Hepatic stellate cell (primary cell): ENCODE measurements around the gene SIDT1.

Experiments used
- DNase-seq: peaks from one replicate; pipeline ENCODE4 v3.0.0; 2011; ENCODE audit warnings: low spot score

Gene SIDT1

DNA sequence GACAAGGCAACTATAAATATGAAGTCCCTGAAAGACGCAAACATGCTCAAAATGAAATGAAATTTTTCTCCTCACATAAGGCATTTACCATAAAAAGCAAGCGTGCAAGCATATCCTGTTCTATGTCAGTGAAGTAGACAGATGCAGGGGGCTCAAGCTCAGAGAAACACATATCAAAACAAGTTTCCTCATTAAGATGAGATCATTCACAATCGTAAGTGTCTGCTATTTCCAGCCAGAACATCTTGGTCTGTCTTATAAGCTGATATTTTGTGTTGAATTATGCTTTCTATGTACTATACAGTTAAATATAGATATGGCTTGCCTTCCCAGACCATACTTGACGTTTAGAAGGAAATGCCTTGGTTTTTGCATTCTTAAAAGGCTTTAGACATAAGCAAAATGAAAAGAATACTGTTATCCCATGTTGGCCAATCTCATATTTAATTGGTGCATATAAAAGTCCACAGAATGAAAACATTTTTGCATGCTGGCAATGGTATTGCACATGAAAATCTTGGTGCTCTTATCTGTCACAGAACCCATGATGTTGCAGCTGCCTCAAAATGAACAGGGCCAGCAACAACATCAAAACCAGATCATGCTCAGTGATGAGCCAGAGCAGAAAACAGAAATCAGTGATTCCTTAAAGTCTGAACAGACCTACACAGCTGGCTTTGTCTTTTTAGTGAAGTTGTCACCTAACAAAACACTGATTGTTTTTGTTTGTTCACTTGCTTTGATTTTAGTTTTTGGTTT lies 65.4 kb downstream of the SIDT1 start:
- DNase-seq = no peak

DNA sequence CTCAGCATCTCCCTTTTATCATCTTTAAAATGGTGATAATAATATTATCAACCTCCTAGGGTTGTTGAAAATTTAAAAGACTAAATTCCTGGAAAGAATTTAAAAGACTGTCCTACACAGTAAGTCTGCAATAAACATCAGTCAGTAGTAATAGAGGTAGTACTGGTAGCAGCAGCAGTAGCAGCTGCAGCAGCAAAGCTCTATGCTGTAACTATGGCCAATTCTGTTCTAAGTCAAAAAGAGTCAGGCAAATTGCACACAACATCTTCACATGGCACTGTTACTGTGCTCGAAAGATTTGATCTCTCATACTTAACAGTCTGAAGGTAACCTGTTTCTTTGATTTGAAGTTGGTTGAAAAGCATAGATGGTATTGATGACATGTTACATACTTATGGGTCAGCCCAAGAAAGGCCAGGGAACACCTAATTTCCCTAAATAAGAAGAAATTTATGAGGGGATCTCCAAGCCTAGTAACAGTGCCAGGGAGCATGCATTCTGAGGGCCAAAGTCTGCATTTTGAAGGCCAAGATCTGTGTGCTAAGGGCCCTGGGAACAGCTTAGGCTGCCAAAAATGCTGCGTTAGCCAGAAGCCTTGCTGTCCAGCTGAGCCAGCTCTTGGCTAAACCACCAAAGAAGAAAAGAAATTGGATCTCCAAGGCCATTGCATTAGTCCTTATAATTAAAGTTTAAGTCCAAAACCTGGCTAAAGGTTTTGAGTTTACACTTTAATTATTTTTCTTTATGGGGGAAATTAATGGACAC lies 68.2 kb downstream of the SIDT1 start:
- DNase-seq = no peak

DNA sequence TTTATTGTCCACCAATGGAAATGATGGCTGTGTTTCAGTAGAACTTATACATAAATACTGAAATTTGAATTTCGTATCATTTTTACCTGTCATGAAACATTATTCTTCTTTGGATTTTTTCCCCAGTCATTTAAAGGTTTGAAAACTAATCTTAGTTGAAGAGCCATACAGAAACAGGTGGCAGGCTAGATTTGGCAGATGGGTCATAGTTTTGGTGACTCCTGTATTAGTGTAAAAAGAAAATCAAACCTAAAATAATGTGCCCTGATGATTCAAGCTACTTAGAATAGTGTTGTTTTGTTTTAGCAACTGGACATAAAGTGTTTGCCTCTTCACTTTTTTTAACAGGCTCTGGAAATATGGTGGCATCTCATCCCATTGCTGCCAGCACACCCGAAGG lies 68.9 kb downstream of the SIDT1 start:
- DNase-seq = no peak

DNA sequence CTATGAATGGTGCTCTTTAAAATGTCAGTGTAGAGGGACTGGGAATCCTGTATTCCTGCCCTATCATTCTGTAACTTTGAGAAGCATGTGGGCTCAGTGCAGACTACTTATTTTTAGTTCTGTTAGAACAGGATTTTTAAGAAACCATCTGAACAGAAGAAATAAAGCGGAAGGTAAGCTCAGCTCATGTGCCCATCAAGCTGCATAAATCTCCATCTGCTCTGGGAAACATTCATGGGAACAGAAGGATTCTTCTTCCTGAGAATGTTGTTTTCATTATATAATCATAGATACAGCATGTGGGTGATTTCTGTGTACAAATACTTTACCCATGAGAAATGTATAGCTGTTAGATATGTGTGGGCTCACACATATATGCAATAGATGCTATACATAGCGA lies 69.9 kb downstream of the SIDT1 start:
- DNase-seq = no peak

DNA sequence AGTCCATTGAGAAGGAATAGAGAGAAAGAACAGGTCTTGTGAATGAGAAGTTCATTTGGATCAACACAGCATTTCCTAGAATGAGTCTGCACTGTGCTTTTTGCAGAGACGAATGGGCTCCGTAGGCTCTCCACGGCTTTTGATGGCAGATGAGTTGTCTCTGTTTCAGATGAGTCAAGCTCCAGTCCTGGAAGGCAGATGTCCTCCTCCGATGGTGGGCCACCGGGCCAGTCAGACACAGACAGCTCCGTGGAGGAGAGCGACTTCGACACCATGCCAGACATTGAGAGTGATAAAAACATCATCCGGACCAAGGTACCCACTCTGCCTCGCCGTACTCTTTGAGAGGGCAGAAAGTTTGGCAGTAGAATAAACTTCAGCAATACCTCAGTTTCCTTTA lies 70.5 kb downstream of the SIDT1 start:
- no peak for DNase-seq

DNA sequence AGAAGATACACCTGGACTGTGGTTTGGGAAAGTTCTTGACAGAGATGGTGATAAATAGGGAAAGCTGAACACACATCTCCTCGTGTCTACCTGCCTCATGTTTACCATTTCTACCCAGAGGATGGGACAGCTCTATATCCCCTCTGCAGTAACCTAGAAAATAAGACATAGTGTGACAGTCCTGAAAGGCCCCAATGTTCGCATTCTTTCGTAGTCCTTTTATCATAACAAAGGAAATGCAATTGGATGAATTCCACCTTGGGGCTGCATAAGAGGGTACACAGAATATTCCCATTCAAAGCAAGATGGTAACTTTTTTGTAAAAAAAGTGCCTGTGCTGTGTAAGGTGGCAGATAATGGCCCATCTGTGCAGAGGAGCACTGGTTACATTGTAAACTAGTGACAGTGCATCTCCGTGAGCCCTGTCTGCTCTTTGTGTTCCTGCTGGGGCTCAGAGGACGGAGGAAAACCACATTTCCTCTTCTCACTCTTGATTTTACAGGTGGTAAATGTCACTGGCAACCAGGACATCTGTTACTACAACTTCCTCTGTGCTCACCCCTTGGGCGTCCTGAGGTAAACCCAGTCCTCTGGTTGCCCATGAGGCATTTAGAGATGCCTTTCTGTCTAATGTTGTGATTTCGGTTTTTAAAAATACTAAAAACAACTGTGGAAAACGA lies 74.3 kb downstream of the SIDT1 start:
- DNase-seq = no peak

DNA sequence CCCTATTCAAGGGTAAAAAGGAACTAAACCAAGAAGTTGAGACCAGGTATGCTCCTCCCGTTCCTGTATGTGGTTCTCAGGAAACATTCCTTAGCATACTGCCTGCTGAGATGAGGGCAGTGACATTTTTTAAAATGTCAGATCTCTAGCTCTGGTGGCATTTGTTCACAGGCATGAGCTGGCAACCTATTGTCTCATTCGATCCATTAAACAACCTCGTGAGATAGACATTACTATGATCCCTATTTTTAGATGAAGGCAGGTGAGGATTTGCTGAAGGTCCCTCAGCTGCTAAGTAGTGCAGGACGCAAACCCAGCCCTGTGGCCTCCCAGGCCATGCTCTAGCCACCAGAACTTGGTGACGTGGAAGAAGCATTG lies 74.9 kb downstream of the SIDT1 start:
- no peak for DNase-seq

DNA sequence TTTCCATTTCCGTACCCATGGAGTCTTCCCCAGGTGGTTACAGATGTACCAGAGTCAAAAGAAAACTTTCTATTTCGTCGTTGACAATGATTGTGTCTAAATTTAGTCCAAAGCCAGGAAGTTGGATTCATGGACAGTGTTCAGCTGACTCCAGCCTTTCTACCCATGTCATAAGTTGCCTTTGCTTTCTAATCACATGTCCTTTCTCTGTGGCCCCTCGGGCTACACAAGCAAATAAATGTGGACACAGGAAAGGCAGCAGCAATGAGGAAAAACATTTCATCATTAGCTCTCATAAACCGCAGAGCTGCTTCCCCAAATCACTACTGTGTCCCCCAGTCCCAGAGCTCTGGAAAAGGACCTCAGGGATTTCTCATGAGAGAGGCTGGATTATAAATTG lies 82.0 kb downstream of the SIDT1 start:
- DNase-seq = no peak

DNA sequence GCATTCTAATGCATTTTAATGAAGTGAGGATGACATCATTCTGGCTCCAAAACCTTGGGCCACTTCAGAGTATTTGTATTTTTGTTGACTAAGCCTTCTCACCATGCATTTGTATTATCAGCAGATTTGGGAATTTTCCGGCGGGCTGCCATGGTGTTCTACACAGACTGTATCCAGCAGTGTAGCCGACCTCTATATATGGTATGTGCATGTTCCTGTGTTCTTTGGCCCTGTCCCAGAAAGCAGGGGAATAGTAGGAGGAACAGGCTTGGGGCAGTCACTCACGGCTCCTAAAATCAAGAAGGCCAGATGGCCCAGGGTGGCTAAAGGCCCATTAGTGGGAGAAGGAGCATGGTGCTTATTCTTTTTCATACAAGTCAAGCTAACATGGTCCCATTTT lies 83.6 kb downstream of the SIDT1 start:
- DNase-seq = no peak

DNA sequence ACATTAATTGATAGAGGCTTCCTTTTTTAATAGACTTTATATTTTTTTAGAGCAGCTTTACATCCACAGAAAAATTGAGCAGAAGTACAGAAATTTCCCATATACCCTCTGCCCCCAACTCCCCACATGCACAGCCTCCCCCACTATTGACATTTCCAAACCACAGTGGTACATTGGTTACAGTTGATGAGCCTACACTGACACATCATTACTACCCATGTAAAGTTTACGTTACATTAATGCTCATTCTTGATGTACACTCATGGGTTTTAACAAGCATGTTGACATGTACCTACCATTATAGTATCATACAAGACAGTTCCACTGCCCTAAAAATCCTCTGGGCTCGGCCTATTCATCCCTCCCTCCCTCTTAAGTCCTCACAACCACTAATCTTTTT lies 85.4 kb downstream of the SIDT1 start:
- DNase-seq = no peak

DNA sequence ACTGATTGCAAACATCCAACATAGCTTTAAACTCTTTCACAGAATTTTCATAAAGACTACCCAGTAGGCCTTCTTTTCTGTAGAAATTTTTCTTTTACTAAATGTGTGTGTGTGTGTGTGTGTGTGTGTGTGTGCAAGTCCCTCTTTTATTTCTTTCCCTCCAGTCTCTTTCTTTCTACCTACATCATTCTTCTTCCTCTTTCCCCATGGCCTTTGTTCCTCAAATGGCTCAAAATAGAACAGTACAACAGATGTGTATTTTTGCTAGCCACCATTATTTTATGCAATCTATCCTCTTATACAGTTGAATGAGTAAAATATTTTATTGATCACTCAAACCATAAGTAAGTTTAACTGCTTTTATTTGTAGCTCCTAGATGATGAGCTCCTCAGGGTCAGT lies 87.7 kb downstream of the SIDT1 start:
- DNase-seq = no peak

DNA sequence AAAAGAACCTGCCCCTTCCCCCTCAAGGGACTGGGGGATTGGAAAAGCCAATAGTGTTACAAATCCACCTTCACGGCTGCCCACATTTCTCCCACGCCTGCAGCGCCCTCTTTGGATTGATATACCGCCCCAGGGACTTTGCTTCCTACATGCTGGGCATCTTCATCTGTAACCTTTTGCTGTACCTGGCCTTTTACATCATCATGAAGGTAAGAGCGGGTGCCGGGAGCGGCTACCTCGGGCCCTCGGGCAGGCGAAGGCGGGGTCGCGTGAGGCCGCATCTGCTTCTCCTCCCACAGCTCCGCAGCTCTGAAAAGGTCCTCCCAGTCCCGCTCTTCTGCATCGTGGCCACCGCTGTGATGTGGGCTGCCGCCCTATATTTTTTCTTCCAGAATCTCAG lies 91.0 kb downstream of the SIDT1 start:
- DNase-seq = no peak

DNA sequence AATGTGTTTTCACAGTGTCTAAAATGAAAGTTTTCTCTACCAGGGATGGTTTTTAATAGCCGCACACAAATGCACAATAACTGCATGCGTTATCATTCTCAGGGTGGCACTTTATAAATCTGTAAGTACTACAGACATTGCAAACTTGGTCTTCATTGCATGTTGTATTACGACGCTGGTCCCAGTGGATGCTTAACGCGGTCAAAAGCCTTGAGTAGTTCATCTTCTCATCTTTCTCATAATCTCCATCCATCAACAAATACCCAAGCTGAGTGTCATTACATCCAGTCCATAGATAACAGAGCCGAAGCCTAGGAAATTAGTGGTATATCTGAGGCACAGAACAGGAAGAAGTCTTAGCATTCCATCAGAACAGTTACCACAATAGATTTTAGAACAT lies 91.5 kb downstream of the SIDT1 start:
- DNase-seq = no peak

DNA sequence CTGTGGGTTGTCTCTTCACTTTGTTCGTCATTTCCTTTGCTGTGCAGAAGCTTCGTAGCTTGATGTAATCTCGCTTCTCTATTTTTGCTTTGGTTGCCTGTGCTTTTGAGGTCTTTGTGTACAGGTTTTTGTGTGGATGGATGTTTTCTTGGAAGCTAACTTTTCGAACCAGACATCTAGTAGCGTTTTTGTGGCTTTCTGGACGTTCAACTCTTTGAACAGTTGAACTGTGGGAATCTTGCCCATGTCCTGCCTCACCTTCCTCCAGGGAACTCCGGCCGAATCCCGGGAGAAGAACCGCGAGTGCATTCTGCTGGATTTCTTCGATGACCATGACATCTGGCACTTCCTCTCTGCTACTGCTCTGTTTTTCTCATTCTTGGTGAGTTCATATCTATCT lies 93.5 kb downstream of the SIDT1 start:
- DNase-seq = peak; percentile 21

DNA sequence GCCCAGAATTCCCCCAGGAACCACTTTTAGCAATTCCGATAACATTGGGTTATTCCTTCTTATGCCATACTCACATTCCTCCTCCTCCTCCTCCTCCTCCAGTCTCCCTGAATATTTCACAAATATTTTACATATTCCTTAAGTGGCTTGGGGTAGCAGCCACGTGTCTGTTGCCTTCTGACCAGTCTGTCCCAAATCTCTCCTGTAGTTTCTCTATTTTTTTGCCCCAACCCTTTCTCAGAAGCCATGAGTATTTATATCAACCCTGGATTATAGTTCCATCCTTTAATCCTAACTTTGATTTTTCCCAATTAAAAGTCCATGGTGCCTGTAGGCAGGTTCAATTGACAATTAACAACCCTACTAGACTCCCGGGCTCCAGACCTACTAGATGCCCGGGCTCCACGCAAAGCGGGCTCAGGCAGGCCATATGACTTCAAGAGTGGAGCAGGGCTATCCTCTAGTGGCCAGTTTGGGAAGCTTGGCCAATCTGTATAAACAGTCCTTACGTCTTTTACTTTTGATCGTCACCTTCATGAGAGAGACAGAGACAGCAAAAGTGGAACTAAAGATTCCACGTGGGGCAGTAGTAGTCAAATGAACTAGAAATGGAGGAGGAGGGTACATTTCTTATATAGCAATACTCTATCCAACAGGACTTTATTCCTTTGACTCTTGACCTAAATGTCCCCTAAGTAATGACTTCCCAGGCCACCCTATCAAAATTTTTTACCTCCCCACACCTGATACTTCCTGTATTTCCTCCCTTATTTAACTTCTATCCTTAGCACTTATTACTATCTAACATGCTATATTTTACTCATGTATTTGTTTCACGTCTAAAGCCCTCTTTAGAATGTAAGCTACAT lies 94.4 kb downstream of the SIDT1 start:
- DNase-seq = peak; percentile 50

DNA sequence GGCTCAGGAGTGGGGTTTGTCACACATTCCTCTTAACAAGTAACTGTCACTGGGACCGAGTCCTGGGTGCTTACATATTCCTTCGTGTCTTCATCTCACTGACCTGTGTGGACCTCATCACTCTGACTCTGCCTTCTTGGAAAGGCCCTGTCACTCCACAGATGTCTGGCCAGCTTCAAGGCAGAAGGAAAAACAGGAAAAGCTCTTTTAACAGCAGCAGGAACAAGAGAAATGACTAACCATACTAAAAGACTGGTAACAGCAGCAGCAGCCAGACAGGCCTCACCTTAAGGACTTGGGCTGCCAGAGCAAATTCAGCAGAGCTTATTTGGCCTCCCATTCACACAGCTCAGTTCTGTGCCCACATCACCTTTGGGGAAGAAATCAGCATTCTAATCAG lies 96.0 kb downstream of the SIDT1 start:
- DNase-seq = no peak

DNA sequence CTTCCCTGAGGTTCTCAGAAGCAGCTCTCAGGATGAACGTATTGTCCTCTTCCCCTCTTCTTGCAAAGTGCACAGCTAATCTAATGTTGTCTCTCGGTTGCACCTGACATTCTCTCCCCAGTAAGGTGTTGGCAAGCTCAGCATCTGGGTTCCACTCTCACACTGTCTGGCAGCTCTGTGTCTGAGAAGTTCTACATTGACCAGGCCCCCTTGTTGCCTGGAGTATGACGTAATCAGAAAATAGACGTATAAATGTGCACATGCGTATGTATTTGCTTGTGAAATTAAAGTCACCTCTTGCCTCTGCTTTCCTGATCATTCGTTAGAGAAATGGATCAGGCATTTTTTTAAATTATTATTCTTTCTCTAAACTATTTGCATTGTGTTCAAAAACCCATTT lies 96.4 kb downstream of the SIDT1 start:
- no peak for DNase-seq

DNA sequence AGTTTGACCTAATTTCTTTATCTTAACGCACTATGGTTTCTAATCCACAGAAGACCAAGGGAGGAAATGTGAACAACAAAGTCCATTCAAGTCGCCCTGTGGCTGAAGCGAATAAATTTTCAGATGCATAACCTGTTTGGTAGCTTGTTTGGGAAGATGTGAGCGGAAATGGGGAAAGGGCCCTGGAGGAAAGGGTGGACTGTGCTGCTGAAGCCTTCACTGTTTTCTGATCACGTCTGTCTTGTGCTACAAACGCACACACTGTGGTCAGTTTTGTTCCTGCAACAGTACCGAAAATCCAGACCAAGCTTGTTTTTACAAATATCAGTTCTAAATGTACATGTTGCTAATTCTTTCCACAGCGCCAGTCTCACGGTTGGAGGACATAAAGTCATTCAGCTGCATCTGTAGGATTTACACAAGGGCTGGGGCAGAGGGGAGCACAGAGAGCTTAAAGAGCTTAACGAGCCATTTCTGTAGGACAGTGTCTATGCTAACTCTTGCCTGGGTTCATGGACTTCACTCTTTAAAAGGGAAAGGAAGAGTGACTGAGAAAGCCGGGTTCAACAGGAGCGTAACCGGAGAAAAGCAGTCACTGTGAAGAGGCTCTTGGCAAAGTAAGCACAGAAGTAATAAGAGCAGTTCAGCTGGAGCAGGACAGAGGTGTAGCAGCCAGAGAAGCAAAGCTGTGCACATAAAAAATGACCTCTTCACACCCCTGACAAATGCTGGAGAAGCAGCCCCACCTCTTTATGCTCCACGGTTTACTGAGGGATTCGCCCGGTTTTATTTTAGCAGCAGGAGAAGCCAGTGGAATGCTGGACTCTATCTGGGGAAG lies 97.4 kb downstream of the SIDT1 start:
- DNase-seq = no peak

DNA sequence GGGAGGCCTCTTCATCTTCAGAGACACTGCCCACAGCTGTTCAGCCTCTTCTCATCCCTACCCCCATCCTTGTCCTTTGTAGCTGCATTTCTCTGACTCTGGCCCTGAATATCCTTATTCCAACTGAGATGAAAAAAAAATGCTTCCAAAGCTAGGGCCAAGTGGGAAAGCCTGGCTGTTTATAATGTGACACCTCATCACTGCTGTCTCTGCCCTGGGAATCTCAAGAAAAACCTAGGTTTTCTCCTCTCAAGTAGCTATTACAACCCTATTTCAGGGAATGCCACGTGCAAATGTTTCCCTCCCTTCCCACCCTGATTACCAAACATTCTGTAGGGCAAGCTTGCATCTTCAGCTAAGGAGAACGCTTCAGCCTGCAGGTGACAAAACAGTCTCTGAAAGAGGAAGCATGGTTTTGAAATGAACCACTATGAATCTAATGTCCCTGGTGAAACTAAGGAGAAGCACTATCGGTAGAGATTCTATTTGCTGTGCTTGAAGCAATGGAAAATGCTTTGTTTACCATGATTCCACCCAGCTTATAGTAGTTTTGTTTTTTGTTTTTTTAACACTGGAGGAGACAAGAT lies 98.7 kb downstream of the SIDT1 start:
- DNase-seq = no peak

DNA sequence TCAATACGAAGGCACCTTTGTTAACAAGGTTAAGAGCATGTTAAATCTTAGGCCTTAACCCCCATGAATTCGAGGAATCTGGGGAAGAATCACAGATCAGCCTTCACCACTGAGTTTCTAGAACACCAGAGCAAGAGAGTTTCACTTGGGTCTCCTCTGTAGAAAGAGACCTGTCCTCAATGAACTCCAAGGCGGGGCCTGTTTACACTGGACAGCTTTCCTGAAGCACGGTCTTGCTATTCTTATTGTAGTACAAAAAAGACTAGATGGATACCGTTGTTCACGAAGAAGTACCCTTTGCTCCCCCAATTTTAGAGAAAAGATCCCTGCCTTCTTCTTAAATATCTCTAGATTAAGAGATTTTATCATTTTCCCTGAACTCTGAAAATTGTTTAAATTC lies 99.2 kb downstream of the SIDT1 start:
- no peak for DNase-seq
